Measurements from ENCODE around the gene NFATC4. TPM values are rescaled to one million over a fixed set of nuclear protein-coding genes. Genes with fewer than 3 reads are reported as not detected.
"Not testable (repeated sequence)": the region's sequence is repeated elsewhere in the genome, so short reads cannot be mapped to it uniquely, and the experiment has no call there.

Gene NFATC4
- total RNA-seq (54.5 TPM), polyA plus RNA-seq (ENCODE audit: insufficient read depth in 1 of 8, insufficient read length in 8 of 8, low replicate concordance in 1 of 8) (10 to 100 TPM; 35.2 to 71.1 (median 50.8) TPM)
- long read RNA-seq, donor 1, full-length matches to known transcripts = 4 of 4 reads
- long read RNA-seq, donor 1, partial matches to known transcripts = 0 of 4 reads
- long read RNA-seq, donor 1, other reads (novel, unspliced or antisense) = 0 of 4 reads
- long read RNA-seq, donor 2, partial matches to known transcripts = 0 of 1 reads
- long read RNA-seq, donor 2, other reads (novel, unspliced or antisense) = 0 of 1 reads
- long read RNA-seq, donor 3, partial matches to known transcripts = 7 of 12 reads
- long read RNA-seq, donor 3, other reads (novel, unspliced or antisense) = 0 of 12 reads
- long read RNA-seq, donor 4, full-length matches to known transcripts = 2 of 2 reads
- long read RNA-seq, donor 4, partial matches to known transcripts = 0 of 2 reads
- long read RNA-seq, donor 4, other reads (novel, unspliced or antisense) = 0 of 2 reads
- long read RNA-seq, donor 5, full-length matches to known transcripts = 11 of 25 reads
- long read RNA-seq, donor 5, partial matches to known transcripts = 14 of 25 reads
- long read RNA-seq, donor 5, other reads (novel, unspliced or antisense) = 0 of 25 reads
- long read RNA-seq, donor 6, full-length matches to known transcripts = 7 of 35 reads
- long read RNA-seq, donor 6, partial matches to known transcripts = 28 of 35 reads
- long read RNA-seq, donor 6, other reads (novel, unspliced or antisense) = 0 of 35 reads
- long read RNA-seq, donor 7, full-length matches to known transcripts = 3 of 9 reads
- long read RNA-seq, donor 7, partial matches to known transcripts = 6 of 9 reads
- long read RNA-seq, donor 7, other reads (novel, unspliced or antisense) = 0 of 9 reads
- long read RNA-seq, donor 8, partial matches to known transcripts = 15 of 15 reads
- long read RNA-seq, donor 8, other reads (novel, unspliced or antisense) = 0 of 15 reads
- long read RNA-seq, donor 9, full-length matches to known transcripts = 7 of 7 reads
- long read RNA-seq, donor 9, partial matches to known transcripts = 0 of 7 reads
- long read RNA-seq, donor 9, other reads (novel, unspliced or antisense) = 0 of 7 reads
- long read RNA-seq, donor 10, full-length matches to known transcripts = 9 of 21 reads
- long read RNA-seq, donor 10, partial matches to known transcripts = 12 of 21 reads
- long read RNA-seq, donor 10, other reads (novel, unspliced or antisense) = 0 of 21 reads
- long read RNA-seq, donor 11, full-length matches to known transcripts = 5 of 19 reads
- long read RNA-seq, donor 11, partial matches to known transcripts = 14 of 19 reads
- long read RNA-seq, donor 11, other reads (novel, unspliced or antisense) = 0 of 19 reads

DNA sequence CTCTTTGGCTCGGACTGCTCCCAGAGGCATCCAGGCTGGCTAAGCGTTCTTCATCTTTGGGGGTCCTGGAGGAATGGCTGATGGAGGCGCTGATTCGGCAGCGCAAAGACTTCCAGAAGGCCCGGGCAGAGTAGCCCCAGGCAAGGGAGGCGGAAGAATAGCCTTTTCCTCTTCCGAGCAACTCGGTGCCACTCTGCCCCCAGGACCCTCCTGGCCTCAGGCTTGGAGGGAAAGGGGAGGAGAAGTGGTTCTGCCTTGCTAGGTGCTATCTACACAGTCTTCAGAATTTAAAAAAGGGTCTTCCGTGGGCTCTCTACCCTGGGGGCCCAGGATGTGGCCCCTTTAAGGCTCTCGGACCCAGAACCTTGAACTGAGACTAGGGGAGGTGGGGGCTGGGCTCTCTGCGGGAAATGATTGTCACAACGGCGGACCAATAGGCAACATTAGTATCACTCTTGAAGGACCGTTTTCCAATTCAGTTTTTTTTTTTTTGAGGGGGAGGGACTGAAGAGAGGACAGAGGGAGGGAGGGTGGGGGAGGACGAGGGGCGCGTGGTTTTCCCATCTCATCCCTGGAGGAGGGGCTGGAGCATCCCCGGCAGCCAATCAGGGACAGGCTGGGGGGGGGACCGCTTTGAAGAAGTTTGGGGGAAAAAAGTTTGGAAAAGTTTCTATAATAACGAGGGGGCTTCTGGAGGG is at the start of gene NFATC4:
Gene NFATC4 (plus strand): TSS at position 671 of the 698 bp plus-strand sequence. CDS start 157 bp downstream, outside the sequence.
- Histone ChIP-seq H3K36me3 (ENCODE audit: control insufficient read depth, insufficient read depth, low read length) (peaks cover 6% of the 10 kb centered on the region), H3K9me3 (replicated peaks; ENCODE audit: control insufficient read depth, low read depth, low read length) (no peaks in the 10 kb centered on the region), H3K4me3 (ENCODE audit: low read length) (peak within 1 kb of the TSS; percentile 77), H3K27ac (ENCODE audit: low read length) (peak within 1 kb of the TSS; percentile 98), H3K27me3 (ENCODE audit: control insufficient read depth, insufficient read depth, low read length) (peaks cover 5% of the 10 kb centered on the region), H3K4me1 (ENCODE audit: control insufficient read depth, insufficient read depth, low read length) (peaks cover 54% of the 10 kb centered on the region)
- 0% methylated on average over 8 of the region's 21 CpGs for WGBS (ENCODE audit: insufficient coverage)
- peak; percentile 99 for DNase-seq

- Histone ChIP-seq H3K27me3 (ENCODE audit: control insufficient read depth, insufficient read depth, low read length) (peaks cover 27% of the 10 kb centered on the region), H3K27ac (ENCODE audit: low read length) (no peak overlapping the region), H3K9me3 (replicated peaks; ENCODE audit: control insufficient read depth, low read depth, low read length) (no peaks in the 10 kb centered on the region), H3K4me1 (ENCODE audit: control insufficient read depth, insufficient read depth, low read length) (no peaks in the 10 kb centered on the region), H3K4me3 (ENCODE audit: low read length) (no peak overlapping the region), H3K36me3 (ENCODE audit: control insufficient read depth, insufficient read depth, low read length) (no peaks in the 10 kb centered on the region)
- DNase-seq = no peak
- WGBS (ENCODE audit: insufficient coverage) = 73% methylated on average over 7 of the region's 14 CpGs
Observed at GRCh38 chr14:24321212-24321975, 46.6 kb upstream of the NFATC4 start.

DNA sequence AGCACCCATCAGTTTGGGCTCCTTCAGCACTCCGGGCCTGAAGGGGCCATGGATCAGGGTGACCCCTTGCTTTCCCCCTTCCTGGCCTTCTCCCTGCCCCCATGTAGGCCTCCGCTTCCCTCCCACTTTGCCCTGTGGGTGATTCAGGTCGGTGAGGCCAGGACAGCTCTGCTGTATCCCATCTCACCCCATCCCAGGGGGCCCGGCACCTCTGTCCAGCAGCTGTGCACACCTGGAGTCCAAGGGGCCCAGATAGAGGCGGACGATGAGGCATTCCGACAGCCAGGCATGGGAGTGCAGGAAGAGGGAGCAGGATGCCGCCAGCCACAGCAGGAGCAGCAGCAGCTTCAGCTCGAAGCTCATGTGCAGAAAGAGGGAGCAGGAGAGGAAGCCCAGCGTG is 45.3 kb upstream of the NFATC4 start:
- Histone ChIP-seq H3K4me1 (ENCODE audit: control insufficient read depth, insufficient read depth, low read length) (peaks cover 4% of the 10 kb centered on the region), H3K36me3 (ENCODE audit: control insufficient read depth, insufficient read depth, low read length) (no peaks in the 10 kb centered on the region), H3K4me3 (ENCODE audit: low read length) (no peak overlapping the region), H3K9me3 (replicated peaks; ENCODE audit: control insufficient read depth, low read depth, low read length) (no peaks in the 10 kb centered on the region), H3K27me3 (ENCODE audit: control insufficient read depth, insufficient read depth, low read length) (peaks cover 18% of the 10 kb centered on the region), H3K27ac (ENCODE audit: low read length) (no peak overlapping the region)
- no peak for DNase-seq
- WGBS (ENCODE audit: insufficient coverage) = 37% methylated on average over 6 of the region's 10 CpGs

DNA sequence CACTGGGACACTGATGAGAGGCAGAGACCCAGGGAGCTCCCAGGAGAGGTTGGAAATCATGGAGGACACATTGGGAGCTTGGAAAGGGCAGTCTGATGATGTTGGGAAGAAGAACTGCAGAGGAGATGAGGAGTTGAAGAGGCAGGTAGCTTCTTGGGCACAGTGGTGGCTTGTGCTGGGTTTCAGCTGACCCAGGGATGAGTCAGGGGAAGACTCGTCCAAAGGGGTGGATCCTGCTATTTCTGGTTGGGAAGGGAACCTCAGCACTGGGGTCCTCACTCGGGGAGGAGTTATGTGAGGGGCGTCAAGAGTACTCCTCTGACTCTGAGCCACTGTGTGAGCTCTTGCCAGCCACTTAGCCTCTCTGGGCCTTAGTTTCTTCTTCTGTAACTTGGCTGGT is 44.6 kb upstream of the NFATC4 start:
- Histone ChIP-seq H3K4me1 (ENCODE audit: control insufficient read depth, insufficient read depth, low read length) (peaks cover 4% of the 10 kb centered on the region), H3K27ac (ENCODE audit: low read length) (no peak overlapping the region), H3K4me3 (ENCODE audit: low read length) (no peak overlapping the region), H3K27me3 (ENCODE audit: control insufficient read depth, insufficient read depth, low read length) (peaks cover 14% of the 10 kb centered on the region), H3K36me3 (ENCODE audit: control insufficient read depth, insufficient read depth, low read length) (no peaks in the 10 kb centered on the region), H3K9me3 (replicated peaks; ENCODE audit: control insufficient read depth, low read depth, low read length) (no peaks in the 10 kb centered on the region)
- DNase-seq = no peak
- 34% methylated on average over 3 of the region's 3 CpGs for WGBS (ENCODE audit: insufficient coverage)

- Histone ChIP-seq H3K36me3 (ENCODE audit: control insufficient read depth, insufficient read depth, low read length) (no peaks in the 10 kb centered on the region), H3K27ac (ENCODE audit: low read length) (no peak overlapping the region), H3K9me3 (replicated peaks; ENCODE audit: control insufficient read depth, low read depth, low read length) (no peaks in the 10 kb centered on the region), H3K4me3 (ENCODE audit: low read length) (no peak overlapping the region), H3K4me1 (ENCODE audit: control insufficient read depth, insufficient read depth, low read length) (peaks cover 4% of the 10 kb centered on the region), H3K27me3 (ENCODE audit: control insufficient read depth, insufficient read depth, low read length) (peaks cover 7% of the 10 kb centered on the region)
- 67% methylated on average over 4 of the region's 6 CpGs for WGBS (ENCODE audit: insufficient coverage)
- DNase-seq = no peak
Observed at GRCh38 chr14:24324024-24324423, 44.0 kb upstream of the NFATC4 start.

GRCh38 chr14:24325041-24325530 is 42.9 kb upstream of the NFATC4 start:
- Histone ChIP-seq H3K27ac (ENCODE audit: low read length) (no peak overlapping the region), H3K9me3 (replicated peaks; ENCODE audit: control insufficient read depth, low read depth, low read length) (no peaks in the 10 kb centered on the region), H3K4me1 (ENCODE audit: control insufficient read depth, insufficient read depth, low read length) (peaks cover 4% of the 10 kb centered on the region), H3K36me3 (ENCODE audit: control insufficient read depth, insufficient read depth, low read length) (no peaks in the 10 kb centered on the region), H3K4me3 (ENCODE audit: low read length) (no peak overlapping the region), H3K27me3 (ENCODE audit: control insufficient read depth, insufficient read depth, low read length) (no peaks in the 10 kb centered on the region)
- 63% methylated on average over 4 of the region's 5 CpGs for WGBS (ENCODE audit: insufficient coverage)
- DNase-seq = no peak

DNA sequence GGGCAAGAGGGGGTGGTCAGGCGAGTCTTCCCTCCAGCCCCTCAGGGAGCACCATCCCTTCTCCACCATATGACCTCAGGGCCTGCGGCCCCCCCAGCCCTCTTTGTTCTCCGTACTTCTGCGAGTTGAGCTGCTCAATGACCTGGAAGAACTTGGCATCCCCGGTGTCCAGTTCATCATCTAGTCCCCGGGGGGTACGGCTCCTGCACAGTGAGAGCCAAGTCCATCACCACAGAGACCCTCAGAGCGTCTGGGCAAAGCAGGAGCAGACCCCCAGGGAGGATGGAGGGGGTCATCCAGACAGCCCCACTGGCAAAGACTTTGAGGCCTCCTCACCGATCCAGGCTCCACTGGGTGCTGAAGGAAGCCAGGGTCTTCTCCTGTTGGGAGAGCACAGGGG is 42.0 kb upstream of the NFATC4 start:
- H3K27me3 ChIP-seq (ENCODE audit: control insufficient read depth, insufficient read depth, low read length) = peaks cover 3% of the 10 kb centered on the region
- H3K27ac ChIP-seq (ENCODE audit: low read length) = no peak overlapping the region
- H3K4me1 ChIP-seq (ENCODE audit: control insufficient read depth, insufficient read depth, low read length) = peaks cover 4% of the 10 kb centered on the region
- no peak for DNase-seq
- H3K36me3 ChIP-seq (ENCODE audit: control insufficient read depth, insufficient read depth, low read length) = no peaks in the 10 kb centered on the region
- no peaks in the 10 kb centered on the region for H3K9me3 ChIP-seq (replicated peaks; ENCODE audit: control insufficient read depth, low read depth, low read length)
- no peak overlapping the region for H3K4me3 ChIP-seq (ENCODE audit: low read length)
- 66% methylated on average over 8 of the region's 9 CpGs for WGBS (ENCODE audit: insufficient coverage)

DNA sequence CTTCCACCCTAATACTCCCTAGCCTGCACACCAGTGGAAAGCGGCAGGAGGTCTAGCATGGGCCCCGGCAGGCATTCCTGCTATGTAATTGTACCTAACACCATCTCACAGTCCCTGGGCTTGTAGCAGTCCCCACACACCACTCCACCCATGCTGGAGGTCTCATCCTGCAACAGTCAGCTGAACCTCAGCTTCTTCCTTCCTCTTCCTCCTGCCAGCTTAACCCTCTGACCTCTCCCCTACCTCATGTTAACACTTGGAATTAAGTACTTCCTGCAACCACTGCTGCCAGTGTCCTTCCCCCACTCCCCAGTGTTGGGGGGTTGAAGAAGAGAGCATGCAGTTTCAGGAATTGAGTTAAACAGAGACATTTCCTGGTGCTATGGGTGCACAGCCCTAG is 40.7 kb upstream of the NFATC4 start:
- no peaks in the 10 kb centered on the region for H3K36me3 ChIP-seq (ENCODE audit: control insufficient read depth, insufficient read depth, low read length)
- H3K4me1 ChIP-seq (ENCODE audit: control insufficient read depth, insufficient read depth, low read length) = peaks cover 10% of the 10 kb centered on the region
- 58% methylated on average over 2 of the region's 2 CpGs for WGBS (ENCODE audit: insufficient coverage)
- H3K27ac ChIP-seq (ENCODE audit: low read length) = no peak overlapping the region
- DNase-seq = peak; percentile 39
- H3K27me3 ChIP-seq (ENCODE audit: control insufficient read depth, insufficient read depth, low read length) = peaks cover 15% of the 10 kb centered on the region
- no peaks in the 10 kb centered on the region for H3K9me3 ChIP-seq (replicated peaks; ENCODE audit: control insufficient read depth, low read depth, low read length)
- H3K4me3 ChIP-seq (ENCODE audit: low read length) = no peak overlapping the region

- DNase-seq = peak; percentile 41
- not testable (repeated sequence) for H3K27ac ChIP-seq (ENCODE audit: low read length); H3K4me3 ChIP-seq (ENCODE audit: low read length); H3K36me3 ChIP-seq (ENCODE audit: control insufficient read depth, insufficient read depth, low read length); H3K9me3 ChIP-seq (replicated peaks; ENCODE audit: control insufficient read depth, low read depth, low read length)
- peaks cover 16% of the 10 kb centered on the region for H3K4me1 ChIP-seq (ENCODE audit: control insufficient read depth, insufficient read depth, low read length)
- WGBS (ENCODE audit: insufficient coverage) = 0% methylated on average over 1 of the region's 9 CpGs
- H3K27me3 ChIP-seq (ENCODE audit: control insufficient read depth, insufficient read depth, low read length) = peaks cover 21% of the 10 kb centered on the region
Observed at GRCh38 chr14:24327914-24328313, 40.1 kb upstream of the NFATC4 start.

All from muscle of leg (tissue), 16 donors.